GM12872 (cell line): ENCODE results near the gene CRLF1.

Source experiments
- CTCF ChIP-seq: IDR thresholded peaks from 3 replicates; pipeline ENCODE4 v1.5.1; 2011; ENCODE audit warnings: low read depth, mild to moderate bottlenecking, low read length, moderate library complexity; ENCODE audit not compliant: insufficient read depth

The CRLF1 gene

GRCh38 chr19:18644196-18645034 lies 37.8 kb upstream of the CRLF1 start:
- 0 out of 3 replicates have a peak, but pooled peaks have one; percentile 10 for TF ChIP-seq CTCF

- TF ChIP-seq CTCF: no peak
Measured at GRCh38 chr19:18639706-18640243, 33.2 kb upstream of the CRLF1 start.

GRCh38 chr19:18637673-18638630 lies 31.4 kb upstream of the CRLF1 start:
- TF ChIP-seq CTCF: no peak

- no peak for TF ChIP-seq CTCF
Measured at GRCh38 chr19:18636969-18637629, 30.5 kb upstream of the CRLF1 start, which contains the start of gene KLHL26. TSS of gene KLHL26 (plus strand) at chr19:18637028. CDS start at chr19:18637055, 27 bp downstream.

- TF ChIP-seq CTCF: no peak
Measured at GRCh38 chr19:18636183-18636968, 29.8 kb upstream of the CRLF1 start.

GRCh38 chr19:18635831-18636182 lies 29.2 kb upstream of the CRLF1 start:
- no peak for TF ChIP-seq CTCF
